Astrocyte of the hippocampus (primary cell): Measurements from ENCODE around the gene PMP22.
A peak's percentile ranks its signal among the peaks of the same experiment; 100 is the strongest.

Experiments used
- DNase-seq: peaks from one replicate; pipeline ENCODE4 v3.0.0; 2011; ENCODE audit warnings: low read depth, low spot score

The PMP22 gene

DNA sequence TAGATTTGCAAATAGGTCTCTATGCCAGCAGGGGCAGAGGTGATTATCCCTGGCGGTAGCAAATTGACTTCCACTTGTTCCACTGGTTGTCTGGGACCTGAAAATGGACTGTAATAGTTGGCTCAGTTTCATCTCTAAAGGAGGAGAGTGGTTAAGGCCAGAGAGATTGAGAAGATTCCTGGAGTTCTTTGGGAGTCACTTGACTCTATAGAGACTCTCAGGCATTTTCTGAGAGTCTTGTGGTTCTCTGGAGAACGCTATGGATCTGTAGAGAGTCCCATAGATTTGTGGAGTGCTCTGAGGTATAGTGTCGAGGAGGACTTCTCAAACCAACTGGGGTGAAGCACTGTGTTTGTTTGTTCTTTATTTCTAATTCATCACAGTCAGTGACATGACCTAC is 8.9 kb upstream of the PMP22 start:
- no peak for DNase-seq

DNA sequence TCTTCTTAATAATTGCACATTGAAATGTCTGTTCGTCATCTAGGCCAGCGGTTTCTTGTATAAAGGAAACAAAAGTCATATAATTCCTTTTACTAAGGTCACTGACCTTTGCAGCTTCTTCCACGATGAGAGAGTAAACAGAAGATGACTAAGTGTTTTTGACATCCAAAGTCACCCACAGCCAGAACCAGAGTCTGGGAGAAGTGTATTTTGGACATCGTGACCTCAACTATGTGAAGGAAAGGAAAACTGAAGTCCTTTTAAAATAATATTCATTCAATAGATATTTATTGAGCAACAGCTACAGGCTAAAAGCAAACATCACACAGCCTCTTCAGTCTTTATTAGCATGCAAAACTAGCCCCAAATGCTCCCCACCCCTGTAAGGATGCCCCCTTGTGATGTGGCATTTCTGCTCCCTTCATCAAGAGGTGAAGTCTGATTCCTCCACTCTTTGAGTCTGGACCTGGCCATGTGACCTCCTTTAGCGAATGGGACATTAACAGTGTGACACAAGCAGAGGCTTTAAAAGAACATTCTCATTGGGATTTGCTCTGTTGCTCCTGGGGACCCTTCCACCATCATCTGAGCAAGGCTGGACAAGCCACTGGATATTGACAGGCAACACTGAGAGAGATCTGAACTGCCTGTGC is 8.1 kb upstream of the PMP22 start:
- peak; percentile 53 for DNase-seq

DNA sequence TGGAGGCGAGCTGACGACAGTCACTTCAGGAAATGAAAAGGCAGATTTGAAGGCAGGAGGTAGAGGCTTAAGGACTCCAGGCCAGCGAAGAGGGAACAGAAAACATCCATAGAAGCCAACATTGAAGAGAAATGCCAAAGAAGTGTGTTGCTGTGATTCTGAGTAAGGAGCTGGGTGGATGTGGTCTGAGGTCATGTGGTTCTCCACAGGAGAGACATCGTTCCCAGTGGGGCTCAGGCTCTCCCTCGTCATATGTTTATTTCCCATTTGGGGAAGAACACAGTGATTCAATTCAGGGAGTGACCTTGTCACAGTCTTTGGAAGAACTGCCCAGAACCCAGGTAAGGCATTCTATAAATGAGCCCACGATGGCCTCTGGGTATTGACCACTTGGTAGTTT is 6.6 kb upstream of the PMP22 start:
- DNase-seq, result no peak

DNA sequence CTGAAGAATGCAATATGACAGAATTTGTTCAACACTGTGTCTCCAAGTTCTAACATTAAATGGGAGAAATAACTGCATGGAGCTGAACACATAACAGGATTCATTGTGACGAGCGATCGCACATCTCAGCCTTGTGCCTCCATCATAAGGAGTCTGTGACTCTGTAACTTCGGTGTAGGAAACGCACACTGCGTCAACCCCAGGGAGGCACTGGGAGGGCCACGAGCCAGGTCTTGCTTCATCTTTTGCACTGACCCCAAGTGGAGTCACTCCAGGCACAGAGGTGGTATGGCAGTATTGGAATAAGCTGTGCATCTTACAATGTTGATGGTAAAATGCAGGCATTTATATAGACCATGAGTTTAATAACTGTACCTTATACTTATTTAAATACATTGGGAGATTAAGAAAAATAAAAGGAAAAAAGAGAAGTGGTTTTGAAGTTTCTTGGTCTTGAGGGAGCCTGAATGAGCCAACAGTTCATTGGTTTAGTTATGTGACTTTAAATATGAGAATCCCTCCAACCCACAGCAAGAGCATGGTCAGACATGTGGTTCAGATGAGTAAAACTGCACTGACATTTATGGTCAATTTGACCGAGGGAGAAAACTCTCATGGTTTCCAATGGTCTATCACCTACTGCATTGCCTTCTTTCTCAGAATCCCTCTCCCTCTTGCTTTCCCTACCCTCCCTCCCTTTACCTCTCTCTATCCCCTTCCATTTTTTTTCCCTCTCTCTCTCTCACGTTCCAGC is 5.7 kb upstream of the PMP22 start:
- DNase-seq, result no peak

DNA sequence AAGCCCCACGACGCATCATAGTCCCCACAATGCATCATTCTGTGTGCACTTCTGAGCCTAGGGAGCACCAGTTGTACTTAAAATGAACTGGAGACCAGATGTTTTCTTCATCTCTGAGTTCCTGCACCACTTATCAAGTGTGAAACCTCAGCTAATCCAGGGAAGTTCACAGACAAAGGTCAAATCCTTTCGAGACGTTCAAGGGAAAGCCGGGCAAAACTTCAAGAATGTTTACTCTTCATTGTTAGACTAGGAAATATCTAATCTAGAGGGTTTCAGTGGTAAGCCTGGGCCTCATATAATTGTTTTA is 4.6 kb upstream of the PMP22 start:
- no peak for DNase-seq

DNA sequence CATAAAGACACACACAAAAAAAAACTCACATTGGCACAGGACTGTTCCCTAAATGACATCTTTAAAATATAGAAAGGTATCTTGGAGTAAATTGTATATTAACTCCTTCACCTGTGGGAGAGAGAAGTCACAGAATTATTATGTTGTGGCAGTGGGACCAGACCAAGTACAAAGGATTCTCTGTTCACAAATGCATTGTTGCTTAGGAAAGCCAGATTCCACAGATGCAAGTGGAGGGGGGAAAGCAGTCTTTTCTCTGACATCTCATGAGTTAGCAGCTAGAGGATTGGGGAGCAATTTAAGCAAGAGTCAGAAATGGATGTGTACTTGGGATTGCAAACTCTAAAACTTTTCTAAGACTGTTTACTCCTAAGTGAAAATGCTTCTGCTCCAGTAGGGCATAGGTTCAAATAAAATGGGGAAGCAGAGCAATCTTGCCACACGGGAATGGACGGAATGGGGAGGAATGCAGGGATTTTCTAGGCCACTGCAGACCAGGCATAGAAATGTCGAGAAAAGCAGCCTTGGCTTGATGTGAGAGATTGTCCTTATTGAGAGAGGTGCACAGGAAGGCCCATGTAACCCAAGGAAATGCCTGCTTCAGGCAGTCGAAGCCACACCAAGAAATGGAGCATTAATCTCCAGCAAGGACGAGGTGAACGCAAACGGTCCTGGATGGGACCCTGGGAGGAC is 4.1 kb upstream of the PMP22 start:
- DNase-seq, result no peak

DNA sequence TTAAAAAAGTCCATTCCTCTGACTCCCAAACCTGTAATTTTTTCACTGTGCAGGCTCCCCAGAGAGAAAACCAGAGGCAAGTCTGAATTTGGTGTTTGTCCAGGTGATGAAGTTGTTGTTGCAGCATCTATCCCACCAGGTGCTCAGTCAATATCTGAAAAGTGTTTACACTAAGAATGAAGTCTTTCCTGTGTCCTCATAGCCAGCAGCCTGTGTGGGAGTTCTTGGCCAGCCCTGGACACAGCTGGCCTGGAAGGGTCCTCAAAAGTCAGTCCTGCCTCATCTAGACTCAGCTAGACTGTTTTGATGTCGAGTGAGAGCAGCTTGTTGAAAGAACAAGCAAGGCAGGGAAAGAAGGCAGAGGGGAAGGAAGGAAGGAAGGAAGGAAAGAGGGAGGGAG is 3.3 kb upstream of the PMP22 start:
- DNase-seq, result no peak

DNA sequence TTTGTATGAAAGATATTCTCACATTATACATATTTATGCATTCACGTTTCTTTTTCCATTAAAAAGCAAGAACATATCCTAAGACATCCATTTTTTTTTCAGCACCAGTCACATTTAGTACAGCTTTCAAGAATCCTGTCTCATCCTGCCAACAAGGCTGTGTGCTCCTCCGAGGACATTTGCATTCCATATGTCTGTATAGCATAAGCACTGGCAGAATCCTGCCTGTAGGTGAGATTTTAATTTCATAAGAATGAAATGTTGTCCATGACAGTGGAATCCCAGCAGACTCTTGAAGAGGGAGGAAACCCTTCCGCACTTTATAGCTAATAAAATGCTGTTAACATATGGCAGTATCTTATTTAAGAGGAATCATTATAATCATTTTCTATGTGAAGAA is 2.9 kb upstream of the PMP22 start:
- no peak for DNase-seq

DNA sequence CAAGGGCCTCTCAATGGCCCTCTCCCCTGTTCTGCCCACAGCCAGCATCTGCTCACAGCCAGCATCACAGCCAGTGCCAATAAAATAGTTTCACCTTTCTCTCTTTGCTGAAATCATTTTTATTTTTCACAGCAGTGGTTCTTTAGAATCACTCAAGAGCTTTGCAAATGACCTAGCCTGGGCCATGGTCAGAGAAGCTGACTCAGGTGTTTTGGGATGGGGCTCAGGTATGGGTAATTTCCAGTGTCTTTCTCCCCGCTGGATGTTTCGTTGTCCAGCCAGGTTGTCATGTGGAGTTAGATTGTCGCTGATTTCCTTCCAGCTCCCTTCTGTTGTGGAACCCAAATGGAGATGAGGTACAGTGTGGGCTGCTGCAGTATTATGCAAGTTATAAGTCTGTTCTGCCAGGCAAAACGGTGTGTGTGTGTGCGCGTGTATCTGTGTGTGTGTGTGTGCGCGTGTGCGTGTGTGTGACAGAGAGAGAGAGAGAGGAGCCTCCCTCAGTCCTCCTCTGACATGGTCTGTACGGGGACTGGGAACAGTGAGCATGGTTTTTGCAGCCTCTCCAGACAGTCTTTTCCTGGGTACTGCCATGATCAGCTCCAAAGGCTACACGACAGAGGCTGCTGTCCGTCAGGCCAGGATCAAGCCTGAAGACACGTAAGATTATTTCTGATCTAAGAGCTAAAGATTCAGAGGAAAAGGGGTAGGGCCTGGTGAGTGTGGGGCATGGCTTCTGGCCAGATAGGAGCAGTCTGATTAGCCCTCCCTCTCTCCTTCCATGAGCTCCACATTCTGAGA is 1.4 kb upstream of the PMP22 start:
- no peak for DNase-seq

DNA sequence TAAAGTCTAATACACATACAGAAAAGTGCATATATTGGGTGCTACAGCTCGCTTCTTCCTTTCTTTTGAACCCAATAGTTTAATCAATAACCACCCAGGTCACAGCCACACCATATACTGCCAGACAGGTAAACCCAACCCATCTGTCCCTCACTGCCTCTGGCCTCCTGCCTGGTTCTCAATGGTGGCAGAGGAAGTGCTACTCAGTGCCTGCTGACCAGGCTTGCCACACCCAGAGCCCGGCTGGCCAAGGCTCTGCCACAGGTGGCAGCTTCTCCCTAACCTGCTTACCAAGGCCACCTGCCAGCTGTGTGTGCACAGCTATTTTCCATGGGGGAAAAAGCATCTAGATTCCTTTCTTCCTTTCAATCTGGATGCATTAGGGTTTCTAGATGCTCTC is 584 bp downstream of the PMP22 start:
- no peak for DNase-seq

DNA sequence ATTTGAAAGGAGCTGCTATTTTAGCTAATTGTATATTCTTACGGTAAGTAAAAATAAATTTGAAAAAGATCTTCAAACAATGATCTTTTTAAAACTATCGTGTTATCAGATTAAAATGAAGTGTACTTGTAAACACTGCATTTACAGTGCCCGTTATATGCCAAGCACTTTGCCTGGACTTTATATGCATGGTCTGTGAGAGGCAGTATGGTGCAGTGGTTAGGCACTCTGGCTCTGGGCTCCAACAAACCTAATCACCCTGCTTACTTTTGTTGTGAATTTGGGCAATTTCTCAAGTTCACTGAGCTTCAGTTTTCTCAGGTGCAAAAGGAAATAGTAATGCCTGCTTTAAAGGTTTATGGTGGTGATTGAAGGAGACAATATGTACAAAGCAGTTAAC is 1.4 kb downstream of the PMP22 start:
- DNase-seq, result peak; percentile 19

DNA sequence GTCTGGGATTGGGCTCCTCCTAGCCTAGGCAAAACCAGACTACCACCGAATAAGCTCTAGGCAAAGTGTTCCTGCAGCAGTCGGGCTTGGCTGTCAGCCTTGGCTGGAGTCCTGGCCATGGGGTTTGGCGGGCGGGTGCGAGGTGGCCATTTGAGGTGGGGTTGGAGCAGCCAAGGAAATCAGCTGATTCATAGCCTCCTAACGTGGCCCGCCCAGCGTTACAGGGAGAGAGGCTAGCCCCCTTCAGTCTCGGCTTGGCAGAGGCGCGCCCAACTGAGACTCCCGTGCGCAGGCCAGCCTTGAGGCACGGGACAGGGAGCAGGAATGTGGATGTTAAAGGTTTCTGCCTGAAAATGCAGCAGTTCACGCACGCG is 1.9 kb downstream of the PMP22 start:
- peak; percentile 95 for DNase-seq

DNA sequence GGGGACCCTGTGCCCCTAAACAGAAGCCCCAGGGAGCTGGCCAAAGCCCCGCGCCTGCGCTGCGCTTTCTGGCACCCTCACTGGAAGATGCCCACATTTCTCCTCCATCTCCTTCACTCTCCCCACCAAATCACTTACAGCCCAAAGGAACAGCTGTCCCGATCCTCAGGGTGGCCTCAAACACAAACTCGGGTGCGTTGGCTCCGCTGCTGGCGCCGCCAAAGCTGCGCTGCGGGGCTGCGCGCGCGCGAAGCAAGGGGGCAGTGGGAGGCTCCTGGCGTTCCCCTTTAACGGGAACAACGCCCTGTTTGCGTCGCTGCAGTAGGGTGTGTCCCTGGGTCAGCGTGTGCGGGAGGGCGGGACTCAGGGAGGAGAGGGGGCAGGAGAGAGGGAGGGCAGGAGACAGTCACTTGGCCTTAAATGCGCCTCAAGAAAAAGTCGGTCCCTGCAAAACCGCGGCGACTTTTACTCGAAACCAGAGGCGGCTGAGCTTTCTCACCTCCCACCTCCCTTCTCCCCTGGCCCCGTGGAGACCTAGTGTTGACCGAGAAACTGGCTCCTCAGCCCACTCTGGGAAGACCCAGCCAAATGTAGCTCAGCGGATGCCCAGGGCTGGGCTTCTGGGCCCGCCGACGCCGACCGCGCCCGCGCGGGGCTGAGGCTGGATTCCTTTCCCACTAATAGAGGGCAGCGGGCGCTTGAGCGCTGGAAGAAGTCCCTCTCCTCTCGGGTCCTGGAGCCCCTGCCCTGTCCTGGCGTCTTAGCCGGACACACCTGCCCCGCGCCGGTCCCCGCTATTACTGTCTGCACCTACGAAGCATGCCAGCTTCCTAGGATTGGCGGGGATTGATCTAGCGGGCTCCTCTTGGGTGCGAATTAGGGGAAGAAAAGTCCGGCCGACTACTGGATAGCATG is 2.6 kb downstream of the PMP22 start:
- peak; percentile 93 for DNase-seq

DNA sequence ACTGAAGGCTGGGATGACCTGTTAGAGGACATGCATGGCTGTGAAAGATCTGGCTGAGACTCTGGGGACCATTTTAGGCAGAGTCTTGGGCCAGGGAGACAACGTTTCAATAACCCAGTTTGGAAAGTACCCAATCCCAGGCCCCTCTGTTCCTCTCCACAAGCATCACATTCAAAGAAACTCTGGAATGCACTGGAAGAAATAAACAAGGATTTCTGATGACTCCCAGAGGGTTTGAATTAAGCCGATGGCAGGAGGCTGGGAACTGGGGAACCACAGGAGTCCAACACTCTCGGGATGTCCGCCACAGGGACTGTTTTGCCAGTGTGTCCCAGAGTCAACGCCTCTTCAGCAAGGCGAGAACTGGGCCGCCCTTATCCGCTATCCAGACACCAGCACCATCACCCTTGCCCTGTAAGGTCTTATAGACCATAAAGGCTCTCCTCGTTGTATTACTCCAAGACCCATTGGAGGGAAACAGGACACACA is 3.3 kb downstream of the PMP22 start:
- DNase-seq, result peak; percentile 66

DNA sequence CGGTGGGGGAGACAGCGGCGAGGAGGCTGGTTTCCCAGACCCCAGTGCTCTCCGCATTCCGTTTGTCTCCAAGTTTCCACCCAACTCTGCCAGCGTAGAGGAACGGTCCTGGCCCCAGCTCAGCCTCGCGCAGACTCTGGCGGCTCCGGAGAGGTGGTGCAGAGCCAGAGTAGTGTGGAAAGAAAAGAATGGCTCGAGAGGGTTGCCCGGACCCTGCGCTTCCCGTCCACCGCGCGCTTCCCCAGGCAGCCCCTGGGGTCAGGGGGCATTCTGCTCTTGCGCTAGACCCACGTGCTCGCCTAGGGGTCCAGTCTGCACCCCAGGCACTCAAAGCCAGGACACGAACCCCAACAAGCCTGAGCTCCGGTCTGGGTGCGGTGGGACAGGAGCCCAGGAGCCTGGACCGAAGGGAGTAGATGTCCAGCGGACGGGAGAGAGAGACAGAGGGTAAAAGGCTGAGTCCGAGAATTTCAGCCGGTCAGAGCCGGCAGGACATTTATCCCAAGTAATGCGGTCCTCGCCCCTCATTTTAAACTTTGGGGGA is 3.8 kb downstream of the PMP22 start:
- DNase-seq, result peak; percentile 87

DNA sequence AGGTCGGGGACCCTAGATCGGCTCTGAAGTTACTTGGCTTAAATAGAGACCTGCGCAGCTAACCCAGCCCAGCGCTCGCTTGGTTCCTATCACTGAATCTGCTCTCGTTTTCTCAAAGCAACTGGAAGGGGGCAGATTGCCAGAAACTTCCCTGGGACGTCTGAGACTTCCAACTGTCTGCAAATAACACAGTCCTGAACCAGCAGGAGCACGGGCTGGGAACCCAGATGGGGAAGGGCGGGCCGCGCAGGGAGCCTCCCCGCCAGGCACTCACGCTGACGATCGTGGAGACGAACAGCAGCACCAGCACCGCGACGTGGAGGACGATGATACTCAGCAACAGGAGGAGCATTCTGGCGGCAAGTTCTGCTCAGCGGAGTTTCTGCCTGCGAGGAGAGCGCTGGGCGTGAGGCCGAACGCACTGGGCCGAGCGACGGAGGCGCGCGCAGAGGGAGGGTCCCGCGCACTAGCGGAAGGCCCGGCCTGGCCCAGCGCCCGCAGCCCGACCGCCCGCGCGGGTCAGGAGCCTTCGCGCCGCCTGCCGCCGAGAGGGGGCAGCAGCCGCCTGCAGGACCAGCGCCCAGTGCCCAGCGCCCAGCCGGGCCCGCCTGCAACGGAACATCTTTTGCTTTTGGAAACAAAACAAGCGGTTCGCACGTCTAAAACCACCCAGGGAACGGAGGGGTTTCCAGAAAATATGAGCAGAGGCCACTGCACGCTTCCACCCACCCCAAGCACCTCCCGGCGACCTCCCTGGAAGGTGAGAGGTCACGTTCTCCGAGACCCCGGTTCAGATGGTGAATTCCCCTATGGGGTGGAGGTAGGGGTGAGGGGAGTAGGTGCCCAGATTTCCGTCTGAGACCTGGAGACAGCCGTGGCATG is 4.5 kb downstream of the PMP22 start:
- peak; percentile 97 for DNase-seq

DNA sequence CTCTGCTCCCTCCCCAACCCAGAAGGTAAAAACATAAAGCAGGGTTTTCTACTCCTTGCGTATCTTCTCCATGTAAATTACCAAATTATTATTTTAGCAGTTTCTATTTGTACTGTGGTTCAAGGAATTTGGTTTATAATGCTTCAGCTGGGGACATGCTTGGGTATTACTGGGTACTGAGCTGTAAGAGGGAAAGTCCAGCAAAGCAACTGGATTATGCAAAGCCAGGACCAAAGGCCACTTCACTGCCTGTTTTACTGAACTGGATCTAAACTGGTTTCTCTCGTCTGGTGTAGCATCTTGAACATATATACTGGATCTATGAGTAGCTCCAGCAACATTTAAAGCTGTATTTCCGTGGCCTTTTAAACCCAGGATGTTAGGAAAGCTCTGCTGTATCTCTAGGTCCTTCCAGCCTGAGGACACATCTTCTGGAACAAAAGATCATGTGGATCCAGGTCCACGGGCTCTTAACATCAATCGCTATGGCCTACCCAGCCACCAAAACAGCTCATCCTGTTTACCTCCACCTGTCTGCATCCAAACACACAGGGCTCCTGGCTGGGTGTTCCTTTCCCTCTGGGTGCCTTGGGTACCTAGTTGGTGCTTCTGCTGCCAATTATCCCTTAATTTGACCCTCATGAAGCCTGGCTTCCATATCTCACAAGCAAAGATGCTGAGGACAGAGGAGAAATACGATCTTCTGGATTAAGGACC is 7.2 kb downstream of the PMP22 start:
- no peak for DNase-seq

DNA sequence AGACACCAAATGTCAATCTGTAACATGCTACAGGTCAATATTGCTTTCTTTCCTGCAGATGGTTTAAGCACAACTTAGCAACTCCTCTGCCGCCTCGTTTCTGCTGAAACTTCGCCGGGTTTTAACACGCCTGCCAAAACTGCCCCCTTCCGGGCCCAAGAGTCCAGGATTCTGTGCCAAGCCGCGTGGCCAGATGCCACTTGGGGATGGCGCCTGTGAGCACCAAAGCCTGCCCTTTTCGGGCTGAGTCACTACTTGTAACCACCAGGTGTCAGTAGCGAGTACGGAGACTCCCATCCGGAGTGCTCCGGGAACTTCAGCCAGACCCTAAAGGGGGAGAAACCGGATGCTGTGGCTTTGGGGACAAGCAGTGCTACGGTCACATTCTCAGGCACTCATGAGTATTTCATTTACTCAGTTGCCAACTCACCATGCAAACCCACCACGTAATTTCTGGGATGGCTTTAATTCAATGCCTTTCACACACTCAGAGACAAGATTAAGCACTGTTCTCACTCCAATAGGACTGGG is 7.8 kb downstream of the PMP22 start:
- DNase-seq, result peak; percentile 95

DNA sequence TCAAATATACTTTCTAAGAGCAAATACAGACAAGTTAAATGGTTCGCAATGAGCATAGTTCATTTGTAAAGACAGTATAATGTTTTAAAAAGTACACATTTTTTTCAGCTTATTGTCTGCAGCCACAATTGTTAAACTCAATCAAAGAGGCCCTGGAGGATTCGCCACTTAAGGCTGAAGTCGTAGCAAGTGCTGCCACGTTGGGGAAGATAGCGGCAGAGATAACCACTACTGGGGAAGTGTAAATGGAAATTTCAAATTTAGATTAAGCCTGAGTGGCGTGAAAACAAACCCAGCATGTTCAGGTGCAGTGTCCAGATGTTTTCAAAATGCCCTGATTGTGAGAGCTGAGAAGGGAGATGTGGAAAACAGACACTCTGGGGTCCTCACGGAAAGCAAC is 8.4 kb downstream of the PMP22 start:
- no peak for DNase-seq
